ENCODE data around the gene ITPRIPL2.

ITPRIPL2 gene

DNA sequence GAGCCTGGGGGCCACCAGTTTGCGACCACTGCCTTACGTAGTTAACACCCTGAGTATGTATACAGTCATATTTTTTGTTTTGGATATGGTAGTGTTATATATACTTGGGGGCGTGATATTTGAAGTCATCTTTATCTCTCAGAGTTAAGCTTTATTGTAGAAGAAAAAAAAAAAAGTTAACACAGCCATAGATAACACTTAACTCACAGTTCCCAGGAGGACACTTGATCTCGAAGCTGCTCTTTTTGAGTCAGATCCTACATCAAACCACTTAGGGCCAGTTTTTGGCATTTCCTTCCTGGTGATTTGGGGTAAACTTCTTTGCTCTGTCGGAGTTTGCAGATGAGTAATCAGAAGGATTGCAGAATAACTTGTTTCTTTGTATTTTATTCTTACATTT, 5.8 kb downstream of the ITPRIPL2 start:
- peak; percentile 57 for DNase-seq (ENCODE audit: low spot score)

DNA sequence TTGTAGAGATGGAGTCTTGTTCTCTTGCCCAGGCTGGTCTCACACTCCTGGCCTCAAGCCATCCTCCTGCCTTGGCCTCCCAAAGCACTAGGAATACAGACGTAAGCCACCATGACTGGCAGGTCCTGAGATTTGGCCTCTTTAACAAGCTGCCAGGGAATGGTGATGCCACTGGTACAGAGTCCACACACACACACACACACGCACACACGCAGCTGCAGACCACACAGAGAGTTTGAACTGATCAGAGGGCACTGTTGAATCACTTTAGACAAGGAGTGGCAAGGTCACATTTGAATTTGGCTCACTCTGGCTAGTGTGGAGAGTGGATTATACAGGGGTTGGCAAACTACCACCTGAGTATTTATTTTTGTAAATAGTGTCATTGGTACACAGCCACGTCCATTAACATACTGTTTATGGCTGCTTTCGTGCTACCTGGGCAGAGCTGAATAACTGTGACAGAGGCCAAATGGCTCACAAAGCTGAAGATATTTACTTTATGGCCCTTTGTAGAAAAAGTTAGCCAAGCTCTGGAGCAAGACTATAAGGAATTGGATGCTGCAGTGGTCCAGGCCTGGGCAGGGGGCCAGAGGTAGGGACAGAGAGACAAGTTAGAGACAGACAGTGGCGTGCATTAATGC, 9.9 kb downstream of the ITPRIPL2 start:
- no peak for DNase-seq (ENCODE audit: low spot score)

DNA sequence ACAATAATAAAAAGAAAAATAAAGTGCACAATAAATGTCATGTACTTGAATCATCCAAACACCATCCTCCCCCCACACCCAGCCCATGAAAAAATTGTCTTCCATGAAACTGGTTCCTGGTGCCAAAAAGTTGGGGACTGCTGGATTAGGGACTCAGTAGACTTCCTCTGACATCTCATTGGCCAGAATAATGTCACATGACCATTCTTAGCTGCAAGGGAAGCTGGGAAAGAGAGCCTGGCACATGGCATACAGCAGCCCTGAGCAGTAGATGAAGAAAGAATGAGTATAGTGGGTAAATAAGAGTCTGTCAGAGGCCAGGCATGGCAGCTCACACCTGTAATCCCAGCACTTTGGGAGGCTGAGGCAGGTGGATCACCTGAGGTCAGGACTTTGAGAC, 12.5 kb downstream of the ITPRIPL2 start:
- DNase-seq (ENCODE audit: low spot score): no peak

DNA sequence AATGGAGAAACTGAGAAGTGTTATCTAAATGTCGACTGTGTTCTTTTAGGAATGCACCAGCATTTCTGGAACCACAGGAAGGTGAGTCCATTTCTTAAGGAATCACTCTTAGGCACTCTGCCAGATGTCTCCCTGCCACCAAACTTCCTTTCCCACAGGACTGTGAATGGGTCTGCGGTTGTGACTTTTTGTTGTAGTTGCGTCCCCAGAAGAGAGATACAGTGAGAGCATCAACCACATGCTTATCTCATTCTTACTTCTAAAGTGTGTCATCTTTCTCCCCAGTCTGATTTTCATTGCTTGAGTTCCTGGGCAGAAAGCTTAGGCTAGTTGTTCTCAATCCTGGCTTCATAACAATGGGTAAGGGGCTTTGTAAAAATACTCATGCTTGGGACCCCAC, 13.4 kb downstream of the ITPRIPL2 start:
- no peak for DNase-seq (ENCODE audit: low spot score)

- no peak for DNase-seq (ENCODE audit: low spot score)
Measured at GRCh38 chr16:19127674-19128131, 13.9 kb downstream of the ITPRIPL2 start.

- DNase-seq (ENCODE audit: low spot score): no peak
Measured at GRCh38 chr16:19128454-19129200, 14.9 kb downstream of the ITPRIPL2 start.

DNA sequence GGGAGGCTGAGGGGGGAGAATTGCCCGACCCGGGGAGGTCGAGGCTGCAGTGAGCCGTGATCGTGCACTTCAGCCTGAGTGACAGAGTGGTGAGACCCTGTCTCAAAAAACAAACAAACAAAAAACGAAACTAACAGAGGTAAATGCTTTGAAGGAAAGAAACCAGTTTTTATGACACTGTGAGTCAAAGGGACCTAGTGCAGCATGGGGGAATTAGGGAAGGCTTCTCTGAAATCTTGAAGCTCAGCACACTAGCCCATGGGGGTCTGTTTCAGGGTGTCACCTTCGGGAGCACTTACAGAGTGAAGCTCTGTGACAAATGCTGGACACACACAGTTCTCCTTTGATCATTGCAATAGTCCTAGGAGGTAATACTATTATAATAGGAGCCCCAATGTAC, 16.6 kb downstream of the ITPRIPL2 start:
- no peak for DNase-seq (ENCODE audit: low spot score)

DNA sequence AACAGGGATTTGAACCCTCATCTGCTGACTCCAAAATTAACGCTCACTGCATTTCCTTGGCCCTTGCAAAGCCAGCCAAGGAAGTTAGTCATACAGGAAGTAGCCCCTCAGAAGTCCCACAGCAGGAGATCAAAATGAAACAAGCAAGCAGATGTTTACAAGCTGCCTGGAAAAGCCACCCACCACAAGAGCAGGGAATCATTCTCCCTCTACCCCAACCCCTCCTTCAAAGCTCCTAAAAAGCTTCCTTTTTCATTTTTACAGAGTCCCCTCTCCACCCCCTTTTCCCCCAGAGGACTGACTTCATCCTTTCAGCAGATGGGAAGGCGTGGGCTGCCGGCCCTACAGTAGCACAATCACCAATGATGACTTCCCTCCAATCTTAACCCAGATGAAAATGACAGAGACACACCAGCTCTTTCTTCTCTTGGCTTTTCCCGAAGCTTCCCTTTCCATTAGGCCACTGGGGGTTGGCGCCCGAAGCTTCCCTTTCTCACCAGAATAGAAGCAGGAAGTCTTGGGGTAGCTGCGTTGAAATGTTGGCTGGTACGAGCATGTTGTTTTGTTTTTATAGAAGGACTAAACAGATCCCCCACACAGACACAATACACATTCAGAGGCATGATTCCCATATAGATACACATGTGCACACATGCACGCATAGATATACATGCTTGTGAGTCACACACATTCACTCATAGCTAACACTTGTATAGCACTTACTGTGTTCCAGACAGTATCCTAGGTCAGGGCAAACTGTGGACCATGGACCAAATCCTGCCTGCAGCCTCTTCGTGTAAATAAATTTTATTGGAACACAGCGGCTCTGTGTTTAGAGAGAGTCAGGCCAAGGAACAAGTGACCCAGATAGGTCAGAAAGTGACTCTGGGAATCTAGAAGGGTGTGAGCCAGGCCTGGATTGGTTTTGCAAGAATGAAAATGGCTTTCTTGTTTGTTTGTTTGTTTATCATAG, 17.4 kb downstream of the ITPRIPL2 start:
- DNase-seq (ENCODE audit: low spot score): peak; percentile 52

- DNase-seq (ENCODE audit: low spot score): no peak
Measured at GRCh38 chr16:19131825-19132218, 18.1 kb downstream of the ITPRIPL2 start.

- no peak for DNase-seq (ENCODE audit: low spot score)
Measured at GRCh38 chr16:19132255-19132654, 18.5 kb downstream of the ITPRIPL2 start.

DNA sequence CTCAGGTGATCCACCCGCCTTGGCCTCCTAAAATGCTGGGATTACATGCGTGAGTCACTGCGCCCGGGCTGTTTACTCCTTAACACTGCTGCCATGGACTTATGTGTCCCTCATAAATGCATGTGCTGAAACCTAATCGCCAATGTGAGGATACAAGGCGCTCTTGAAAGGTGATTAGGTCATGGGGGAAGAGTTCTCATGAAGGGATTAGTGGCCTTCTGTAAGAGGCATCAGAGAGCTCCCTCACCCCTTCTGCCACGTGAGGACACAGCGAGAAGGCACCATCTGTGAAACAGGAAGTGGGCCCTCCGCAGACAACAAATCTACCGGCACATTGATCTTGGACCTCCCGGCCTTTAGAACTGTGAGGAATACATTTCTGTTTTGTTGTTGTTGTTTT, 19.1 kb downstream of the ITPRIPL2 start:
- DNase-seq (ENCODE audit: low spot score): no peak

DNA sequence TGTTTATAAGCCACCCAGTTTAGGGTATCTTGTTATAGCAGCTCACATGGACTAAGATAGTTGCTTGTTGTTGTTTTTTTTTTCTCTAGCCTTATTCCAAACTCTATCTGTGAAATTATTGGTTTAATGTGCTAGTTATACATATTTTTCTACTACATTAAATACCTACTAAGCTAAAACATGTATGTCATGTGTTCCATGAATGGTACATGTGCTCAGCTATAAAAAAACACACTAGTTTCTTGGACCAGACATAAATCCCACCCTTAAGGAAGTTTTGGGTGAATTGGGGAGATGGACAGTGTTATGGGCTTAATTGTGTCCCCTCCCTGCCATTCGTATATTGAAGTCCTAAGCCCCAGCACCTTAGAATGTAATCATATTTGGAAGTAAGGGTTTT, 19.8 kb downstream of the ITPRIPL2 start:
- no peak for DNase-seq (ENCODE audit: low spot score)

DNA sequence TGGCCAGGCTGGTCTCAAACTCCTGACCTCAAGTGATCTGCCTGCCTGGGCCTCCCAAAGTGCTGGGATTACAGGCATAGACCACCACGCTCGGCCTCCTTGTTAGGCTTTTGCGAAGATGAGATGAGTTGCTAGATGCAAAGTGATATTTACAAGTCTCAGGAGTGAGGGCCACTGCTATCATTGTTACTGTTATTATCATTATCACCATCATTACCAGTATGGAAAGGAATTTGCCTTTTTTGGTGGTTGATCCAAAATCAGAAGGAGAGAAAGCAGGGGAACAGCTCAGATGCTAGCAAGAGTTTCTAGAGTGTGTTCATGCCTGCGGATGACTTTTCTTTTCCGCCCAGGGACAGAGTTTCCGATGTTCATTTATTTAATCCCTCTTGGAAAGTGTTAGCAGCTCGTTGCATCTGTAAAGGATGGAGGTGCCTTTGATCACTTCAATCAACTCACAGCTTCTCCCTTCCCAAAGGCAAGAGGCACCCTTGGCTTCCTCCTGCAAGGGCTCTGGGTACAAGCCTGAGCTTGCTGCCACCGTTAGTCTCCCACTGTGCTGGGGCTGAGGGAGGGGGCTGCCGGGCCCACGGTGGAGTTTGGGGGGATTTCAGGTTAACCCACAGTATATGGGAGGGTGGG, 21.6 kb downstream of the ITPRIPL2 start:
- DNase-seq (ENCODE audit: low spot score): no peak

DNA sequence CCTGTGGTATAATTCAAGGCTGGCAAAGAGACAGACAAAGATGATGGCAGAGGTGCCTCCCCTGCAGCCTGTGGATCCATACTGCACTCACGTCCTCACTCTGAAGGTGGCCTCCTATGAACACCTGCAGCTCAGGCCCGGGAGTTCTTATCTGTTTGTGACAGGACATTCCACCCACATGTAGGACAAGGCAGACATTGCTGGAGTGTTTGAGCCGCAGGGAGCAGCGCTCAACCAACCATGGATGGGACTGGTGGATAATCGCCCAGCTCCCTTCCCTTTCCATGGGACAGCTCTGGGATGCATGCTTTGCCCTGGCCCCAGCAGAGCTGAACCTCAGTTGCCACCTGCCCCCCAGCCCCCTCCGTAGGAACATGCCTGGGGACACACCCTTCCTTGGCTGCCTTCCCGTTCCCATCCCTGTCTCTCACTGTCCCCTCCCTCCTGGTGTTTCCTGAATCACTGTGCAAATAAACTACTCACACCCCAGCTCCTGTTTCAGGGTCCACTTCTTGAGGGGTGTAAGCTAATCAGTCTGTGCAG, 22.2 kb downstream of the ITPRIPL2 start:
- DNase-seq (ENCODE audit: low spot score): no peak

DNA sequence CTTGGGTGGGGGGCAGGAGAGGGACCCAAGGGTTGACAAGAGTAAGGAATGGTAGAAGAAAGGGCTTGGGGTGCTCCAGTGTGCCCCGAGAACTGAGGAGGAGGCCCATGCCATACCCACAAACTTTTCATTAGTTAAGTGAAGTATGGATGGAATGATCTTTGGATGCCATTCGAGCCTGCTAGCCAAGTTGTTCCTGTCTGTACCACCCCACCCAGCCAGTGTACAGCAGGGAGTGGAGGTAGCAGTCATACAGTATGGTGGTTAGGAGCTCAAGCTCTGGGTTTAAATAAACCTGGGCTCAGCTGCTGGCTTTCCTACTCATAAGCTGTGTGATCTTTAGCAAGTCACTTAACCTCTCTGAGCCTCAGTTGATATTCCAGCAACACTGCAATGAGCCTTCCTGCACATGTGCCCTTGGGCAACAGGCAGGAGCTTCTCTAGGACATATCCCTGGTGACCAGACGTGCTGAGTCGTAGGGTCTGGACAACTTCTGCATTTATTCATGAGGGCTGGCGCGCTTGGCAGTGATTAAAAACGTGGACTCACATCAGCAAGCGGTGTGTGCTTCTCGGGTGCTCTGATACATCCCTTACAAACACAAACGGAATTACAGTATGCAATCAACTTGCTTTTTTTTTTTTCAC, 22.9 kb downstream of the ITPRIPL2 start:
- DNase-seq (ENCODE audit: low spot score): no peak

DNA sequence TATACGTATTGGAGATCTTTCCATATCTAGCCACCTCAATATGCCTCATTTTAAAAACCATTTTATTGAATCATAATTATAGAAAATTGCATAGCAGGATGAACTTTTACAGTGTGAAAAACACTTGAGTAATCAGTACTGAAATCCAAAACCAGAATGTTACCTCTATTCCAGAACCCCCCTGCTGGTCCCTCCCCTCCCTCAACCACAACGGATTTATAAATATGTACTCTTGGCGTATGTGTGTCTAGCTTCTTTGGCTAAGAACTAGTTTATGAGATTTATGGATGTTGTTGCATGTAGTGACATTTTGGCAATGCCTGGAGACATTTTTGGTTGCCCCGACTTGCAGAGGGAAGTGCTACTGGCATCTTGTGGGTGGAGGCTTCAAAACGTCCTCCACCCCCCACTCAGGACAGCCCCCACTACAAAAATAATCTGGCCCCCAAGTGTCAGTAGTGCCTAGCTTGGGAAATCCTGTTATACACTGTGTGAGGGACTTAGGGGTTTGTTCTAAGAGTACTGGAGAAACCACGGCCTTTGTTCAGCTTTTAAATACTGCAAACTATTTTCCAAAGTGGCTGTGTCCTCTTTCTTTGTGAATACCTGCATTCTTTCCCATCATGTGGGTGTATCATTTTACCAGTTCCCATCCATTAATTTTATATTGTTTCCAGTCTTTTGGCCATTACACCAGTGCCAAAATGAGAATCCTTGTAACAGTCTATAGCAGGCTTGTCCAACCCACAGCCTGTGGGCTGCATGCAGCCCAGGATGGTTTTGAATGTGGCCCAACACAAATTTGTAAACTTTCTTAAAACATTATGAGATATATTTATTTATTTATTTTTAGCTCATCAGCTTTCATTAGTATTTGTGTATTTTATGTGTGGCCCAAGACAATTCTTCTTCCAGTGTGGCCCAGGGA, 23.7 kb downstream of the ITPRIPL2 start:
- DNase-seq (ENCODE audit: low spot score): no peak

DNA sequence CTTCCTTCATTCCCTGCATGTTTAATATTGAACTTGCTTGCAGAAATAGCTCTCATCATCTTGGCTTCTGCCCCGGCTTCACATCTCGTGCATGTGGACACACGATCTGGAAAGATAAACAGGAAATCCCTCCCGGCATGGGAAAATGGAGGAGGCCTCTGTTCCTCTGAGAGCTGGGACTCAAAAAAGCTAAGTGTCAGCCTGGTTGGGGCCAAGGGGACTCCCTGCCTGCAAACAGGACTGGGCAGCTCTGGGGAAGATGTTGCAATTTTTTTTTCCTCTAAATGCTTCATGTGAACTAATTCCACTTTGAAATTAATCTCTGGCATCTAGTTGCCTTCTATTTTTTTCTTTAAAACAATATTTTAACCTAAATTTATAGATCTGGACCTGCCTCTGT, 24.8 kb downstream of the ITPRIPL2 start:
- peak; percentile 77 for DNase-seq (ENCODE audit: low spot score)

DNA sequence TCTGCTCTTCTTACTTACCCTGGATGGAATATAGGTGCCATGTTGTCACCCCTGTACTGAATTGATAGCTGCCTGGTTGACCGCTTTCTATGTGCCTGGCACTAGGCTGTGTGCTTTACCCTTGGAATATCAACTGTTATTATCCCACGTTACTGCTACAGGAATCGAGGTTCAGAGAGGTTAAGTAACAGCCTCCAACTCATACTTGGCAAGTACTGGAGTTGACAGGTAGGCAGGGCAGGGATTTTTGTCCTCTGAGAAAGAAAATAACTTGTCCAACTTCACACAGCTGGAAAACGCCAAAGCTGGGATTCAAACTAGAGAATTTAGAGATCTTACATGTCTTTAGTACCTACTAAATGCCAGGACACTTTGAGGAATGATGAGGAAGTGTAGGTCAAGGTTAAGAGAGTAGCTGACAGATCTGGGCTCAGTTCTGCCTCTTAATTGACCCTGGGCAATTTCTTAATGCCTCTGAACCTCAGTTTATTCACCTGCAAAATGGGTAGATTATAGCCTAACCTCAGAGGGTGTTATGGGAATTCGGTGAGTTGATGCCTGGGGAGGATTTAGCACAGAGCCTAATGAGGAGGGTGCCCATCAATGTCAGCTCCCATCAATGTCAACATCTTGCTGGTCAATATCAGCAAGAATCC, 25.8 kb downstream of the ITPRIPL2 start:
- no peak for DNase-seq (ENCODE audit: low spot score)

DNA sequence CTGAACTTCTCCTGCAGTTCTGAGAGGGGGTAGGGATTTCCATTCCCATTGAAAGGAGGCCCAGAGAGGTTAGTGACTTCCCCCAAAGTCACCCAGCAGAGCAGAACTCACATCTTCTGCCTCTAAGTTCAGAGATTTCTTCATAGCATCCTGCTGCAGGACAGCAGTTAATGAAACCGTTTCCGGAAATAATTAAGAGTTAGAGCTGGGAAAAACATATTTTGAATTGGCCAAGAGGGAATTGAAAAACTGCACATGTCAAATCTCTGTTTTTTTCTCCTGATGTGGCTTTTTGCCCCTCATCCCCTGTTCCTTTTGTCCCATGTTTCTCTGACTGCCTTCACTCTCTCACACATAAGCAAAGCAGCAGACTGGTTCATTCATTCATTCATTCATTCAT, 26.6 kb downstream of the ITPRIPL2 start:
- no peak for DNase-seq (ENCODE audit: low spot score)

All from AG08396 (cell line).